PC-9 (cell line): ENCODE data around the gene CDC20. TPM values are rescaled to one million over a fixed set of nuclear protein-coding genes. Genes with fewer than 3 reads are reported as not detected.

Experiments used
- Bru-seq: library from RNA; stranded (reverse); fragments of 400-500 nt; gene quantifications from one replicate; lab custom pipeline; 2021; lab: Mats Ljungman, UMichigan
- BruChase-seq, 2 experiments: library from RNA; stranded (reverse); fragments of 400-500 nt; gene quantifications; one replicate each; lab custom pipeline; 2021; lab: Mats Ljungman, UMichigan
- BruUV-seq: library from RNA; stranded (reverse); fragments of 400-500 nt; replicated peaks from 2 replicates; lab custom pipeline; 2021; lab: Mats Ljungman, UMichigan
- CTCF ChIA-PET: fragments of 300-600 bp; sonication (Branson Sonifier 250); formaldehyde crosslinking; loops from one replicate; lab custom pipeline; 2022; ENCODE audit warnings: antibody characterized with exemption; lab: Charles Lee
- POLR2A ChIA-PET: fragments of 300-600 bp; sonication (Branson Sonifier 250); formaldehyde crosslinking; loops from one replicate; lab custom pipeline; 2022; ENCODE audit warnings: antibody characterized with exemption; ENCODE audit not compliant: unreplicated experiment; lab: Charles Lee
- DNase-seq, 2 experiments: peaks; one replicate each; pipeline versions ENCODE4 v3.0.0 to v3.0.0-alpha.2; 2015 to 2022; ENCODE audit warnings: mixed read lengths in 1 of 2
- H2AFZ ChIP-seq: fragments of 200-600 bp; sonication (generic); 2 replicates; pipeline ENCODE4 v1.8.1; 2017; ENCODE audit warnings: antibody characterized with exemption
- H3F3A ChIP-seq: fragments of 200-600 bp; sonication (generic); 2 replicates; pipeline ENCODE4 v1.8.1; 2017; ENCODE audit warnings: antibody characterized with exemption, mild to moderate bottlenecking, low read depth; ENCODE audit not compliant: insufficient read depth
- H3K27ac ChIP-seq: fragments of 200-600 bp; sonication (generic); 2 replicates; pipeline ENCODE4 v1.6.1; 2016; ENCODE audit warnings: mixed run types
- H3K27me3 ChIP-seq: fragments of 200-600 bp; sonication (generic); 2 replicates; pipeline ENCODE4 v1.6.1; 2016; ENCODE audit warnings: low read depth, mixed run types; ENCODE audit not compliant: insufficient read depth
- H3K36me3 ChIP-seq: fragments of 200-600 bp; sonication (generic); 2 replicates; pipeline ENCODE4 v1.6.1; 2016; ENCODE audit warnings: low read depth, mixed run types
- H3K4me1 ChIP-seq: fragments of 200-600 bp; sonication (generic); replicated peaks from 2 replicates; pipeline ENCODE4 v1.6.1; 2016; ENCODE audit warnings: mixed run types; ENCODE audit not compliant: insufficient read depth
- H3K4me2 ChIP-seq: fragments of 200-600 bp; sonication (generic); 2 replicates; pipeline ENCODE4 v1.6.1; 2017; ENCODE audit warnings: mixed run types
- H3K4me3 ChIP-seq: fragments of 200-600 bp; sonication (generic); 2 replicates; pipeline ENCODE4 v1.6.1; 2016; ENCODE audit warnings: mixed run types
- H3K79me2 ChIP-seq: fragments of 200-600 bp; sonication (generic); 2 replicates; pipeline ENCODE4 v1.6.1; 2017; ENCODE audit warnings: low read depth, mixed run types
- H3K9me2 ChIP-seq: fragments of 200-600 bp; sonication (generic); 2 replicates; pipeline ENCODE4 v1.8.1; 2017; ENCODE audit warnings: mild to moderate bottlenecking; ENCODE audit not compliant: insufficient read depth
- H3K9me3 ChIP-seq: fragments of 200-600 bp; sonication (generic); 2 replicates; pipeline ENCODE4 v1.8.1; 2016; ENCODE audit warnings: low read depth; ENCODE audit not compliant: insufficient read depth
- H4K20me1 ChIP-seq: fragments of 200-600 bp; sonication (generic); 2 replicates; pipeline ENCODE4 v1.8.1; 2017; ENCODE audit not compliant: insufficient read depth
- EZH2 ChIP-seq: fragments of 200-600 bp; sonication (generic); IDR thresholded peaks from 2 replicates; pipeline ENCODE4 v1.8.0; 2017; ENCODE audit warnings: antibody characterized with exemption, low read depth
- intact Hi-C: fragments of 100-400 bp; cut with micrococcal nuclease; formaldehyde crosslinking; loops from one replicate; pipeline ENCODE4 v1.10.0; 2022; ENCODE audit not compliant: unreplicated experiment
- long read RNA-seq: library from polyadenylated mRNA; stranded (forward); transcript quantifications from one replicate; pipeline ENCODE4 v2.0.0, GENCODE V29; 2022
- total RNA-seq: library from RNA; stranded (reverse); gene quantifications from 2 replicates; pipeline ENCODE4 v1.2.3, GENCODE V29; 2021
- TF ChIP-seq, protein P1 (sequence below): fragments of 200-600 bp; sonication (generic); conservative IDR thresholded peaks from 2 replicates; pipeline ENCODE4 v1.6.1; 2017; ENCODE audit warnings: mixed run types, antibody characterized with exemption, mild to moderate bottlenecking, moderate library complexity

The CDC20 gene
- total RNA-seq: 180 and 229 TPM in 2 replicates
- percentile 93 among the genes with signal in this experiment for Bru-seq, nascent RNA
- BruChase-seq, experiment 1, labeled RNA remaining after a 2-hour chase: percentile 90 among the genes with signal in this experiment
- BruChase-seq, experiment 2, labeled RNA remaining after a 6-hour chase: percentile 98 among the genes with signal in this experiment
- long read RNA-seq, transcript CDC20-202 (10 exons, 1,777 nt): minor isoform, 115 of 794 reads
- long read RNA-seq, transcript CDC20-201 (11 exons, 1,675 nt): major isoform, 548 of 794 reads
- long read RNA-seq, partial matches to known transcripts: 12 of 794 reads
- long read RNA-seq, other reads (novel, unspliced or antisense): 118 of 794 reads

GRCh38 chr1:43358746-43359693, at the start of gene CDC20:
Gene CDC20, plus strand, starts transcription at chr1:43358981. Its CDS starts 235 bp downstream, at chr1:43359216.
- Histone ChIP-seq H3K79me2 (peaks cover 52% of the 10 kb centered on the region), H3K27me3 (no peaks in the 10 kb centered on the region), H2AFZ (peak within 1 kb of the TSS; percentile 96), H3K4me2 (peak within 1 kb of the TSS; percentile 86), H3K9me2 (no peaks in the 10 kb centered on the region), H3K27ac (peak within 1 kb of the TSS; percentile 83), H3F3A (peaks cover 57% of the 10 kb centered on the region), H3K36me3 (peaks cover 28% of the 10 kb centered on the region), H3K4me1 (peaks cover 47% of the 10 kb centered on the region), H3K4me3 (peak within 1 kb of the TSS; percentile 86), H4K20me1 (0 out of 2 replicates have a peak, but pooled peaks cover 3% of the 10 kb centered on the region), H3K9me3 (no peaks in the 10 kb centered on the region)
- ChIA-PET POLR2A (interaction anchor here (0.6 to 1.6 kb wide), 15 partner anchors 9 to 425 kb away, joined by 3 to 13 read pairs (median 5); partner anchors contain the start of genes C1orf210 and TMEM125), CTCF (interaction anchor here (0.6 to 1.3 kb wide), 7 partner anchors 9 to 437 kb away, joined by 3 to 10 read pairs (median 3); partner anchors contain the start of gene C1orf210)
- TF ChIP-seq, protein P1, sequence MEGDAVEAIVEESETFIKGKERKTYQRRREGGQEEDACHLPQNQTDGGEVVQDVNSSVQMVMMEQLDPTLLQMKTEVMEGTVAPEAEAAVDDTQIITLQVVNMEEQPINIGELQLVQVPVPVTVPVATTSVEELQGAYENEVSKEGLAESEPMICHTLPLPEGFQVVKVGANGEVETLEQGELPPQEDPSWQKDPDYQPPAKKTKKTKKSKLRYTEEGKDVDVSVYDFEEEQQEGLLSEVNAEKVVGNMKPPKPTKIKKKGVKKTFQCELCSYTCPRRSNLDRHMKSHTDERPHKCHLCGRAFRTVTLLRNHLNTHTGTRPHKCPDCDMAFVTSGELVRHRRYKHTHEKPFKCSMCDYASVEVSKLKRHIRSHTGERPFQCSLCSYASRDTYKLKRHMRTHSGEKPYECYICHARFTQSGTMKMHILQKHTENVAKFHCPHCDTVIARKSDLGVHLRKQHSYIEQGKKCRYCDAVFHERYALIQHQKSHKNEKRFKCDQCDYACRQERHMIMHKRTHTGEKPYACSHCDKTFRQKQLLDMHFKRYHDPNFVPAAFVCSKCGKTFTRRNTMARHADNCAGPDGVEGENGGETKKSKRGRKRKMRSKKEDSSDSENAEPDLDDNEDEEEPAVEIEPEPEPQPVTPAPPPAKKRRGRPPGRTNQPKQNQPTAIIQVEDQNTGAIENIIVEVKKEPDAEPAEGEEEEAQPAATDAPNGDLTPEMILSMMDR: no peak
- TF ChIP-seq EZH2: no peak
- peak; percentile 95 to 99 for DNase-seq
- TSS peak; percentile 65 for BruUV-seq
- intact Hi-C loops: loop anchor here (1.0 to 5.0 kb wide), 8 partner anchors 7 to 168 kb away; partner anchors contain the start of genes C1orf210, MED8 and SZT2

- TF ChIP-seq, protein P1: no peak
- no peak for TF ChIP-seq EZH2
- H3K27ac ChIP-seq: no peak overlapping the region
- ChIA-PET POLR2A (interaction anchor here (0.6 to 0.7 kb wide), 2 partner anchors 137 to 172 kb away, joined by 3 read pairs; no protein-coding TSS in a partner anchor), CTCF (interaction anchor here (0.8 kb wide), 1 partner anchor 24 kb away, joined by 3 read pairs; the partner anchor contains the start of gene C1orf210)
- no peaks in the 10 kb centered on the region for H3K79me2 ChIP-seq
- no peak overlapping the region for H3K4me2 ChIP-seq
- peaks cover 8% of the 10 kb centered on the region; the same call in 1 of the 2 replicates for H3K4me1 ChIP-seq
- DNase-seq: no peak
- no peaks in the 10 kb centered on the region for H3K27me3 ChIP-seq
- no peak overlapping the region for H3K4me3 ChIP-seq
- no peak overlapping the region for H2AFZ ChIP-seq
- no peaks in the 10 kb centered on the region for H3K36me3 ChIP-seq
- no peaks in the 10 kb centered on the region for H3K9me3 ChIP-seq
- H3F3A ChIP-seq: no peaks in the 10 kb centered on the region
- BruUV-seq: no TSS peak
- H4K20me1 ChIP-seq: no peaks in the 10 kb centered on the region
- intact Hi-C loops: no loop called here
- no peaks in the 10 kb centered on the region for H3K9me2 ChIP-seq
Observed at GRCh38 chr1:43309405-43310025, 49.3 kb upstream of the CDC20 start.
